GM12891 (cell line): ENCODE measurements around the gene OTOS.

Source experiments
- POLR2A ChIP-seq: IDR thresholded peaks from 2 replicates; pipeline ENCODE4 v1.6.1; 2011; ENCODE audit warnings: low read depth, low read length, control low read depth
- POLR2AphosphoS5 ChIP-seq: IDR thresholded peaks from 2 replicates; pipeline ENCODE4 v1.6.1; 2011; ENCODE audit warnings: low read depth, low read length, control low read depth
- POU2F2 ChIP-seq: IDR thresholded peaks from 2 replicates; pipeline ENCODE4 v1.6.1; 2011; ENCODE audit warnings: low read depth, mild to moderate bottlenecking, control low read depth, low read length, moderate library complexity
- SPI1 ChIP-seq: IDR thresholded peaks from 2 replicates; pipeline ENCODE4 v1.6.1; 2011; ENCODE audit warnings: low read depth, low read length, control low read depth
- TAF1 ChIP-seq: IDR thresholded peaks from 2 replicates; pipeline ENCODE4 v1.6.1; 2011; ENCODE audit warnings: low read depth, low read length, control low read depth

GRCh38 chr2:240156435-240157146 is 16.1 kb upstream of the OTOS start:
- TF ChIP-seq POLR2A (no peak), POLR2AphosphoS5 (no peak), TAF1 (no peak), SPI1 (no peak), POU2F2 (no peak)
